Caco-2 (cell line): ENCODE results near the gene ZCCHC9. TPM values are rescaled to one million over a fixed set of nuclear protein-coding genes. Genes with fewer than 3 reads are reported as not detected.

Source experiments
- BruUV-seq: library from RNA; stranded (reverse); fragments of 400-500 nt; replicated peaks from 2 replicates; lab custom pipeline; 2021; lab: Mats Ljungman, UMichigan
- CTCF ChIA-PET: fragments of 300-600 bp; sonication (Branson Sonifier 250); formaldehyde crosslinking; loops from one replicate; lab custom pipeline; 2022; ENCODE audit warnings: antibody characterized with exemption; lab: Charles Lee
- POLR2A ChIA-PET: fragments of 300-600 bp; sonication (Branson Sonifier 250); formaldehyde crosslinking; loops from one replicate; lab custom pipeline; 2022; ENCODE audit warnings: antibody characterized with exemption; lab: Charles Lee
- DNase-seq, 2 experiments: peaks; one replicate each; pipeline versions ENCODE4 v3.0.0 to v3.0.0-alpha.2; 2020 to 2022
- H3K27me3 ChIP-seq: replicated peaks from 2 replicates; pipeline ENCODE4 v1.6.0; 2011; ENCODE audit warnings: low read length; ENCODE audit not compliant: control insufficient read depth, insufficient read depth
- H3K36me3 ChIP-seq: 2 replicates; pipeline ENCODE4 v1.5.1; 2011; ENCODE audit warnings: low read length; ENCODE audit not compliant: control insufficient read depth, insufficient read depth
- H3K4me1 ChIP-seq: fragments of 250-450 bp; sonication (Bioruptor Pico); 2 replicates; pipeline ENCODE4 v1.5.1; 2020; ENCODE audit warnings: mild to moderate bottlenecking
- H3K4me3 ChIP-seq: 2 replicates; pipeline ENCODE4 v1.5.1; 2011; ENCODE audit warnings: low read depth, mild to moderate bottlenecking, control low read depth, low read length
- H3K9me3 ChIP-seq: fragments of 250-450 bp; sonication (Bioruptor Pico); 2 replicates; pipeline ENCODE4 v1.5.1; 2020; ENCODE audit warnings: mild to moderate bottlenecking, moderate library complexity
- H3K27ac Mint-ChIP-seq: one replicate; pipeline ENCODE4 v1.8.0; 2022; ENCODE audit warnings: mixed read lengths; ENCODE audit not compliant: unreplicated experiment
- H3K27me3 Mint-ChIP-seq: one replicate; pipeline ENCODE4 v1.8.0; 2022; ENCODE audit warnings: mixed read lengths; ENCODE audit not compliant: insufficient read depth, unreplicated experiment
- H3K36me3 Mint-ChIP-seq: one replicate; pipeline ENCODE4 v1.8.0; 2022; ENCODE audit warnings: mild to moderate bottlenecking, mixed read lengths; ENCODE audit not compliant: insufficient read depth, unreplicated experiment
- H3K4me1 Mint-ChIP-seq: one replicate; pipeline ENCODE4 v1.8.0; 2022; ENCODE audit warnings: low read depth, mixed read lengths; ENCODE audit not compliant: unreplicated experiment
- H3K4me3 Mint-ChIP-seq: one replicate; pipeline ENCODE4 v1.8.0; 2022; ENCODE audit warnings: mild to moderate bottlenecking, moderate library complexity, mixed read lengths; ENCODE audit not compliant: unreplicated experiment
- H3K9me3 Mint-ChIP-seq: one replicate; pipeline ENCODE4 v1.8.0; 2022; ENCODE audit warnings: mixed read lengths; ENCODE audit not compliant: unreplicated experiment
- CTCF ChIP-seq, 2 experiments: fragments of 200-600 bp in 1 of 2; IDR thresholded peaks; 1 replicate in 1 of 2; 2 replicates in 1 of 2; pipeline versions ENCODE4 v1.5.1 to v1.8.0; 2011 to 2022; ENCODE audit warnings: antibody characterized with exemption in 1 of 2, control low read depth in 1 of 2, inconsistent platforms in 1 of 2, low read depth in 1 of 2, low read length in 1 of 2, mild to moderate bottlenecking in 1 of 2, moderate library complexity in 1 of 2; ENCODE audit not compliant: insufficient read depth in 1 of 2, severe bottlenecking in 1 of 2, unreplicated experiment in 1 of 2
- intact Hi-C: fragments of 100-400 bp; cut with micrococcal nuclease; formaldehyde crosslinking; loops from one replicate; pipeline ENCODE4 v1.10.0; 2022; ENCODE audit not compliant: unreplicated experiment
- total RNA-seq: library from RNA; stranded (reverse); gene quantifications from 2 replicates; pipeline ENCODE4 v1.2.3, GENCODE V29; 2022

The ZCCHC9 gene
- total RNA-seq, 1 experiment from 2014 or later = 82.2 TPM

DNA sequence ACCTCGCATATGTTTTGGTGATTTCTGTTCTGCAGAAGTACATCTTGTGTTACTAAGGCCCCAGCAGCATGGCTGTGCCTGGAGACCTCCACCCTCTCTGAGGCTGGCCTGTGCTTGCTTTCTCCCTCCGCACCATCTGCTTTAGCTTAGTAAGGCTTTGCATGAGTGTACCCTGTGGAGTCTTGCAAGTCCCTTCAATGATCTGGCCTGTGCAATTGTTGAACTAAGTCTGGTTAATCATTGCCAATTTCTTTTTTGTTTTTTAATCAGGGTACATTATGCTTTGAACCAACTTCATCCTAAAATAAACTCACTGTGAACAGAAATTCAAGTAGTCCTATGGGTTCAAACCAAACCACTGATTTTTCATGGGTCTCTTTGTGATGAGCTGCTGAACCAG, 60.2 kb downstream of the ZCCHC9 start:
- CTCF ChIA-PET = interaction anchor here (1.1 kb wide), 1 partner anchor 60 kb away, joined by 3 read pairs; the partner anchor contains the start of gene ZCCHC9
- POLR2A ChIA-PET = no interaction called here
- H3K4me1 Mint-ChIP-seq = peaks cover 26% of the 10 kb centered on the region
- no peak overlapping the region for H3K4me3 Mint-ChIP-seq
- Histone ChIP-seq H3K27me3 (no peaks in the 10 kb centered on the region), H3K4me3 (no peak overlapping the region), H3K4me1 (peaks cover 34% of the 10 kb centered on the region), H3K36me3 (peaks cover 2% of the 10 kb centered on the region; the same call in 1 of the 2 replicates), H3K9me3 (no peaks in the 10 kb centered on the region)
- TF ChIP-seq CTCF (IDR thresholded peaks at IDR 0.05; ENCODE audit: insufficient read depth in 1 of 2, low read depth in 1 of 2, low read length in 1 of 2, severe bottlenecking in 1 of 2, unreplicated experiment in 1 of 2) = no peak
- DNase-seq = peak in 1 of 2 experiments; percentile 29
- BruUV-seq = no TSS peak
- H3K9me3 Mint-ChIP-seq = no peaks in the 10 kb centered on the region
- H3K36me3 Mint-ChIP-seq = no peaks in the 10 kb centered on the region
- H3K27ac Mint-ChIP-seq = peak overlapping the region; percentile 5
- no peaks in the 10 kb centered on the region for H3K27me3 Mint-ChIP-seq
- intact Hi-C loops = no loop called here

Other genes starting within 250 kb of the ZCCHC9 start
- gene CKMT2, start 68.3 kb upstream of the ZCCHC9 start, total RNA-seq = not detected in 2 replicates
- gene ACOT12, start 92.5 kb downstream of the ZCCHC9 start, total RNA-seq = 1.4 TPM in 2 replicates